ENCODE measurements around the gene IL1RL1. TPM values are rescaled to one million over a fixed set of nuclear protein-coding genes. Genes with fewer than 3 reads are reported as not detected.

IL1RL1 gene
- total RNA-seq, 1 experiment from 2014 or later: 10.0 TPM

- peak within 1 kb of the TSS; percentile 68 for H3K27ac Mint-ChIP-seq (ENCODE audit: low read depth, unreplicated experiment)
- H3K27me3 Mint-ChIP-seq (ENCODE audit: insufficient read depth, unreplicated experiment): no peaks in the 10 kb centered on the region
- peak; percentile 71 for DNase-seq (ENCODE audit: unreplicated experiment)
- H3K4me3 Mint-ChIP-seq (ENCODE audit: unreplicated experiment): peak within 1 kb of the TSS; percentile 87
- H3K36me3 Mint-ChIP-seq (ENCODE audit: insufficient read depth, unreplicated experiment): peaks cover 10% of the 10 kb centered on the region
- CTCF ChIA-PET: interaction anchor here (0.6 to 1.4 kb wide), 38 partner anchors 12 to 605 kb away, joined by 3 to 18 read pairs (median 4); no protein-coding TSS in a partner anchor
- no peaks in the 10 kb centered on the region for H3K9me3 Mint-ChIP-seq (ENCODE audit: unreplicated experiment)
- POLR2A ChIA-PET: interaction anchor here (1.1 kb wide), 1 partner anchor 114 kb away, joined by 4 read pairs; no protein-coding TSS in a partner anchor
- no TSS peak for BruUV-seq (replicated peaks)
- H3K4me1 Mint-ChIP-seq (ENCODE audit: insufficient read depth, unreplicated experiment): peaks cover 19% of the 10 kb centered on the region
- TF ChIP-seq, protein P1, sequence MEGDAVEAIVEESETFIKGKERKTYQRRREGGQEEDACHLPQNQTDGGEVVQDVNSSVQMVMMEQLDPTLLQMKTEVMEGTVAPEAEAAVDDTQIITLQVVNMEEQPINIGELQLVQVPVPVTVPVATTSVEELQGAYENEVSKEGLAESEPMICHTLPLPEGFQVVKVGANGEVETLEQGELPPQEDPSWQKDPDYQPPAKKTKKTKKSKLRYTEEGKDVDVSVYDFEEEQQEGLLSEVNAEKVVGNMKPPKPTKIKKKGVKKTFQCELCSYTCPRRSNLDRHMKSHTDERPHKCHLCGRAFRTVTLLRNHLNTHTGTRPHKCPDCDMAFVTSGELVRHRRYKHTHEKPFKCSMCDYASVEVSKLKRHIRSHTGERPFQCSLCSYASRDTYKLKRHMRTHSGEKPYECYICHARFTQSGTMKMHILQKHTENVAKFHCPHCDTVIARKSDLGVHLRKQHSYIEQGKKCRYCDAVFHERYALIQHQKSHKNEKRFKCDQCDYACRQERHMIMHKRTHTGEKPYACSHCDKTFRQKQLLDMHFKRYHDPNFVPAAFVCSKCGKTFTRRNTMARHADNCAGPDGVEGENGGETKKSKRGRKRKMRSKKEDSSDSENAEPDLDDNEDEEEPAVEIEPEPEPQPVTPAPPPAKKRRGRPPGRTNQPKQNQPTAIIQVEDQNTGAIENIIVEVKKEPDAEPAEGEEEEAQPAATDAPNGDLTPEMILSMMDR (IDR thresholded peaks at IDR 0.05; ENCODE audit: unreplicated experiment): peak; percentile 85
- intact Hi-C loops (cut with micrococcal nuclease): loop anchor here (1.0 to 5.0 kb wide), 5 partner anchors 101 to 473 kb away; no protein-coding TSS in a partner anchor
These were observed 44.4 kb downstream of the IL1RL1 start, which contains the start of gene IL18R1 for GRCh38 chr2:102355526-102356380. Gene IL18R1, plus strand, starts transcription at chr2:102355796. Its CDS starts 6,865 bp downstream, at chr2:102362661.

DNA sequence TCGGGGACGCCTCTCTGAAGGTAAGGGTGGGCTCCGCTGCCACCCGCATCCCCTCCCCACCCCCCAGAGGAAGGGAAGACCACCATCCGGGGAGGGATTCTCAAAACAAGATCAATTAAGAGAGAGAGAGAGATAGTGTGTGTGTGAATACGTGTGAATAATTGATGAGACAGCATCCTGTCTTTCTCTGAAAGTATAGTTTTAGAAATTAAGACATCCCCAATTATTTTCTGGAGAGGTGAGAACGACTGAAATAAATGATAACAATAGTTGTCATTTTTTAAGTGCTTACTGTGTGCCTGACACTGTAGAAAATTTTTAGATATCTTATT lies 45.0 kb downstream of the IL1RL1 start:
- TSS peak; percentile 40 for BruUV-seq (replicated peaks)
- ChIA-PET CTCF (interaction anchor here (0.6 to 1.4 kb wide), 35 partner anchors 12 to 472 kb away, joined by 3 to 18 read pairs (median 4); no protein-coding TSS in a partner anchor), POLR2A (interaction anchor here (1.1 kb wide), 1 partner anchor 114 kb away, joined by 4 read pairs; no protein-coding TSS in a partner anchor)
- TF ChIP-seq, protein P1 (IDR thresholded peaks at IDR 0.05; ENCODE audit: unreplicated experiment): no peak
- Mint-ChIP-seq H3K4me3 (ENCODE audit: unreplicated experiment) (peak overlapping the region; percentile 87), H3K9me3 (ENCODE audit: unreplicated experiment) (no peaks in the 10 kb centered on the region), H3K36me3 (ENCODE audit: insufficient read depth, unreplicated experiment) (peaks cover 10% of the 10 kb centered on the region), H3K27ac (ENCODE audit: low read depth, unreplicated experiment) (peak overlapping the region; percentile 68), H3K4me1 (ENCODE audit: insufficient read depth, unreplicated experiment) (peaks cover 19% of the 10 kb centered on the region), H3K27me3 (ENCODE audit: insufficient read depth, unreplicated experiment) (no peaks in the 10 kb centered on the region)
- no peak for DNase-seq (ENCODE audit: unreplicated experiment)
- intact Hi-C loops (cut with micrococcal nuclease): loop anchor here (5.0 kb wide), 3 partner anchors 189 to 474 kb away; no protein-coding TSS in a partner anchor

- no TSS peak for BruUV-seq (replicated peaks)
- no peak for DNase-seq (ENCODE audit: unreplicated experiment)
- Mint-ChIP-seq H3K27ac (ENCODE audit: low read depth, unreplicated experiment) (peak overlapping the region; percentile 68), H3K4me3 (ENCODE audit: unreplicated experiment) (peak overlapping the region; percentile 87), H3K4me1 (ENCODE audit: insufficient read depth, unreplicated experiment) (peaks cover 19% of the 10 kb centered on the region), H3K9me3 (ENCODE audit: unreplicated experiment) (no peaks in the 10 kb centered on the region), H3K36me3 (ENCODE audit: insufficient read depth, unreplicated experiment) (peaks cover 10% of the 10 kb centered on the region), H3K27me3 (ENCODE audit: insufficient read depth, unreplicated experiment) (no peaks in the 10 kb centered on the region)
- intact Hi-C loops (cut with micrococcal nuclease): loop anchor here (5.0 kb wide), 3 partner anchors 189 to 474 kb away; no protein-coding TSS in a partner anchor
- CTCF ChIA-PET: interaction anchor here (0.6 to 1.4 kb wide), 18 partner anchors 11 to 472 kb away, joined by 3 to 18 read pairs (median 5); no protein-coding TSS in a partner anchor
- TF ChIP-seq, protein P1 (IDR thresholded peaks at IDR 0.05; ENCODE audit: unreplicated experiment): no peak
- POLR2A ChIA-PET: interaction anchor here (1.1 kb wide), 1 partner anchor 115 kb away, joined by 4 read pairs; no protein-coding TSS in a partner anchor
These were observed 45.4 kb downstream of the IL1RL1 start for GRCh38 chr2:102356741-102357140.

DNA sequence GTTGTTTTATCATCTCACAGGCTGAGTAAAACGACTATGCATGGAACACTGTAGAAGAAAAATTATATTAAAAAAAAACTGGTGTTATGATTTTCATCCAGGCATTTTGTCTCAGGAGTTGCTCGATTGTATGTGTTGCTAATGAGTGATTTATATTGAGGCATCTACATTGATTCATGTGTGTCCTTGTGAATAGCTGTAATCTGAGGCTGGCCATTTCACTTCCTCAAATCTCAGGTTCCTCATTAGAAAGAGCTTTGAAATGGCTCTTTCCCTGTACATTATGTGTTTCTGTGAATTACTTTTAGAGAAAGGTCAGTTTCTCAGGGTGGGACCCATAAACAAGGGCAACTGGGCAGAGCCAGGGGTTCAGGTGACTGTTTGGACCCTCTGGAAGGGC lies 46.6 kb downstream of the IL1RL1 start:
- Mint-ChIP-seq H3K27me3 (ENCODE audit: insufficient read depth, unreplicated experiment) (no peaks in the 10 kb centered on the region), H3K36me3 (ENCODE audit: insufficient read depth, unreplicated experiment) (peaks cover 4% of the 10 kb centered on the region), H3K4me3 (ENCODE audit: unreplicated experiment) (no peak overlapping the region), H3K27ac (ENCODE audit: low read depth, unreplicated experiment) (no peak overlapping the region), H3K9me3 (ENCODE audit: unreplicated experiment) (no peaks in the 10 kb centered on the region), H3K4me1 (ENCODE audit: insufficient read depth, unreplicated experiment) (peaks cover 19% of the 10 kb centered on the region)
- BruUV-seq (replicated peaks): no TSS peak
- DNase-seq (ENCODE audit: unreplicated experiment): no peak
- TF ChIP-seq, protein P1 (IDR thresholded peaks at IDR 0.05; ENCODE audit: unreplicated experiment): no peak
- ChIA-PET POLR2A (no interaction called here), CTCF (interaction anchor here (0.6 to 4.8 kb wide), 6 partner anchors 8 to 371 kb away, joined by 3 to 27 read pairs (median 4); no protein-coding TSS in a partner anchor)
- intact Hi-C loops (cut with micrococcal nuclease): loop anchor here (5.0 kb wide), 3 partner anchors 191 to 476 kb away; no protein-coding TSS in a partner anchor

All from MCF 10A (cell line).